Loucy (cell line): ENCODE measurements around the gene NPSR1.
"Not testable (repeated sequence)": the region's sequence is repeated elsewhere in the genome, so short reads cannot be mapped to it uniquely, and the experiment has no call there.

Experiments
- H2AFZ ChIP-seq: fragments of 200-600 bp; sonication (generic); 2 replicates; pipeline ENCODE4 v1.6.0; 2016; ENCODE audit warnings: antibody characterized with exemption, mild to moderate bottlenecking, low read length, moderate library complexity
- H3F3A ChIP-seq: fragments of 200-600 bp; 2 replicates; pipeline ENCODE4 v1.6.0; 2016; ENCODE audit warnings: antibody characterized with exemption, low read depth, mild to moderate bottlenecking
- H3K27me3 ChIP-seq: fragments of 200-600 bp; sonication (generic); 2 replicates; pipeline ENCODE4 v1.6.1; 2014; ENCODE audit warnings: low read length, mild to moderate bottlenecking; ENCODE audit not compliant: insufficient read depth, poor library complexity, severe bottlenecking
- H3K36me3 ChIP-seq: fragments of 200-600 bp; sonication (generic); 2 replicates; pipeline ENCODE4 v1.6.1; 2016; ENCODE audit warnings: low read length; ENCODE audit not compliant: insufficient read depth
- H3K4me1 ChIP-seq: fragments of 200-600 bp; sonication (generic); 2 replicates; pipeline ENCODE4 v1.5.1; 2014; ENCODE audit warnings: low read length, mild to moderate bottlenecking; ENCODE audit not compliant: insufficient read depth, poor library complexity, severe bottlenecking
- H3K4me2 ChIP-seq: fragments of 200-600 bp; sonication (generic); 2 replicates; pipeline ENCODE4 v1.6.0; 2014; ENCODE audit warnings: antibody characterized with exemption, low read length, low read depth, mild to moderate bottlenecking; ENCODE audit not compliant: poor library complexity, severe bottlenecking
- H3K4me3 ChIP-seq: fragments of 200-600 bp; sonication (generic); 2 replicates; pipeline ENCODE4 v1.5.1; 2014; ENCODE audit warnings: low read length, mild to moderate bottlenecking, mixed read lengths; ENCODE audit not compliant: poor library complexity, severe bottlenecking
- H3K79me2 ChIP-seq: fragments of 200-600 bp; sonication (generic); 2 replicates; pipeline ENCODE4 v1.6.1; 2014; ENCODE audit warnings: low read length; ENCODE audit not compliant: insufficient read depth
- H3K9ac ChIP-seq: fragments of 200-600 bp; sonication (generic); 2 replicates; pipeline ENCODE4 v1.6.0; 2014; ENCODE audit warnings: mild to moderate bottlenecking, low read depth, low read length, moderate library complexity; ENCODE audit not compliant: poor library complexity, severe bottlenecking
- H3K9me2 ChIP-seq: fragments of 200-600 bp; sonication (generic); replicated peaks from 2 replicates; pipeline ENCODE4 v1.6.1; 2016; ENCODE audit warnings: low read depth, low read length, mixed read lengths
- H3K9me3 ChIP-seq: fragments of 200-600 bp; sonication (generic); 2 replicates; pipeline ENCODE4 v1.6.1; 2014; ENCODE audit warnings: mild to moderate bottlenecking, antibody characterized with exemption, low read length, low read depth; ENCODE audit not compliant: insufficient read depth
- H4K20me1 ChIP-seq: fragments of 200-600 bp; sonication (generic); 2 replicates; pipeline ENCODE4 v1.6.0; 2014; ENCODE audit warnings: antibody characterized with exemption, low read length, mild to moderate bottlenecking; ENCODE audit not compliant: insufficient read depth, poor library complexity, severe bottlenecking
- EZH2phosphoT487 ChIP-seq: fragments of 200-600 bp; IDR thresholded peaks from 2 replicates; pipeline ENCODE4 v1.6.1; 2018; ENCODE audit warnings: antibody characterized with exemption, mild to moderate bottlenecking, moderate library complexity, borderline replicate concordance
- TF ChIP-seq, protein P1 (sequence below): fragments of 200-600 bp; sonication (generic); conservative IDR thresholded peaks from 2 replicates; pipeline ENCODE4 v1.5.1; 2014; ENCODE audit warnings: mild to moderate bottlenecking, antibody characterized with exemption, low read length

The NPSR1 gene

DNA sequence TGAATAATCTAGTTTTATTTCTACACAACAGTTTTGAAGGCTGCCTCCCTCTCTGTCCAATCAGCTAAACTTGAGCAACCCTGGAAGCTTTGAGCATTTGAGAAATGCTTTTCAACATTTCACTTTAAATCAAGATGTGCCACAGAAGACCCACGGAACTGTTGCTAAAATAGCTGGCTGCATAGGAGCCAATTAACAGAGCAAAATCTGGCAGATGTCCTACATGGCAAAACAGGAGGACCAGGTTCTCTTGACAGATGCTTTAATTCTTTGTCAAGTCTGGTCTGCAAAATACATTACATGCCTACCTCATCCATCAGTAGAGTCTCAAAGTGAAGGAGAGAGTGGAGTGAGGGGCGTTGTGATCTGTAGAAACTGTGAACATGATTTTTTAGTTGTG is 193.4 kb downstream of the NPSR1 start:
- H3F3A ChIP-seq = no peaks in the 10 kb centered on the region
- no peaks in the 10 kb centered on the region for H3K9me2 ChIP-seq
- no peaks in the 10 kb centered on the region for H3K36me3 ChIP-seq
- H3K27me3 ChIP-seq = no peaks in the 10 kb centered on the region
- no peaks in the 10 kb centered on the region for H3K79me2 ChIP-seq
- no peak overlapping the region for H3K9ac ChIP-seq
- no peaks in the 10 kb centered on the region for H3K4me1 ChIP-seq
- TF ChIP-seq EZH2phosphoT487 = no peak
- TF ChIP-seq, protein P1, sequence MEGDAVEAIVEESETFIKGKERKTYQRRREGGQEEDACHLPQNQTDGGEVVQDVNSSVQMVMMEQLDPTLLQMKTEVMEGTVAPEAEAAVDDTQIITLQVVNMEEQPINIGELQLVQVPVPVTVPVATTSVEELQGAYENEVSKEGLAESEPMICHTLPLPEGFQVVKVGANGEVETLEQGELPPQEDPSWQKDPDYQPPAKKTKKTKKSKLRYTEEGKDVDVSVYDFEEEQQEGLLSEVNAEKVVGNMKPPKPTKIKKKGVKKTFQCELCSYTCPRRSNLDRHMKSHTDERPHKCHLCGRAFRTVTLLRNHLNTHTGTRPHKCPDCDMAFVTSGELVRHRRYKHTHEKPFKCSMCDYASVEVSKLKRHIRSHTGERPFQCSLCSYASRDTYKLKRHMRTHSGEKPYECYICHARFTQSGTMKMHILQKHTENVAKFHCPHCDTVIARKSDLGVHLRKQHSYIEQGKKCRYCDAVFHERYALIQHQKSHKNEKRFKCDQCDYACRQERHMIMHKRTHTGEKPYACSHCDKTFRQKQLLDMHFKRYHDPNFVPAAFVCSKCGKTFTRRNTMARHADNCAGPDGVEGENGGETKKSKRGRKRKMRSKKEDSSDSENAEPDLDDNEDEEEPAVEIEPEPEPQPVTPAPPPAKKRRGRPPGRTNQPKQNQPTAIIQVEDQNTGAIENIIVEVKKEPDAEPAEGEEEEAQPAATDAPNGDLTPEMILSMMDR = no peak
- H4K20me1 ChIP-seq = no peaks in the 10 kb centered on the region
- no peak overlapping the region for H2AFZ ChIP-seq
- no peak overlapping the region for H3K4me2 ChIP-seq
- H3K9me3 ChIP-seq = no peaks in the 10 kb centered on the region
- H3K4me3 ChIP-seq = no peak overlapping the region

DNA sequence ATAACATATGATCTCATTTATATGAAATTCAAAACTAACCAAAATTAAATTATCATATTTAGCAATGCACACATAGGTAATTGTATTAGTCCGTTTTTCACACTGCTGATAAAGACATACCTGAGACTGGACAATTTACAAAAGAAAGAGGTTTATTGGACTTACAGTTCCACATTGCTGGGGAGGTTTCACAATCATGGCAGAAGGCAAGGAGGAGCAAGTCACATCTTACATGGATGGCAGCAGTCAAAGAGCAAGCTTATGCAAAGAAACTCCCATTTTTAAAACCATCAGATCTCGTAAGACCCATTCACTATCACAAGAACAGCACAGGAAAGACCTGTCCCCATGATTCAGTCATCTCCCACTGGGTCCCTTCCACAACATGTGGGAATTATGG is 200.4 kb downstream of the NPSR1 start:
- H3K9me3 ChIP-seq, H3K9ac ChIP-seq, H3K4me3 ChIP-seq, H2AFZ ChIP-seq, H3K4me2 ChIP-seq, H3K36me3 ChIP-seq, H4K20me1 ChIP-seq, H3F3A ChIP-seq, H3K27me3 ChIP-seq, H3K79me2 ChIP-seq, H3K4me1 ChIP-seq, H3K9me2 ChIP-seq: not testable (repeated sequence)

DNA sequence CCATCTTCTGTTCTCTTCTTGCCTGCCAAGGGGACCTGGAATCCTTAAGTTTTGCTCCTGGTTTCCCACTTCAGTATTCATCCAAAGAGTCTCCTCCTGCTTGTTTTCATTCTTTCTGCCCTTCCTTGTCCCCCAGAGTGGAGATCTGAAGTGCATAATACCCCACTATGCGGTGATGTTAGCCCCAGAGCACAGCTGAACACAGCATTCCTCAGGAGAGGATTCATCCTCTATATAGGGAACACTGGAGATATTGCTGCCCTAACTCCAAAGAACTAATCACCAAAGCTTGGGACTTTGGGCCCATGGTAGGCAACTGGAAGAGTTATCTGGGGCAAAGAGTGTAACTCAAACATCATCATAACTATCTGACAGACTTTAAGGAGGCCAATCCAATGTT is 201.3 kb downstream of the NPSR1 start:
- not testable (repeated sequence) for H3K27me3 ChIP-seq, H4K20me1 ChIP-seq, H3K4me2 ChIP-seq, H3K9me2 ChIP-seq, H3K79me2 ChIP-seq, H3K36me3 ChIP-seq, H3K4me1 ChIP-seq, H3K9ac ChIP-seq, H2AFZ ChIP-seq, H3K9me3 ChIP-seq, H3K4me3 ChIP-seq, H3F3A ChIP-seq

DNA sequence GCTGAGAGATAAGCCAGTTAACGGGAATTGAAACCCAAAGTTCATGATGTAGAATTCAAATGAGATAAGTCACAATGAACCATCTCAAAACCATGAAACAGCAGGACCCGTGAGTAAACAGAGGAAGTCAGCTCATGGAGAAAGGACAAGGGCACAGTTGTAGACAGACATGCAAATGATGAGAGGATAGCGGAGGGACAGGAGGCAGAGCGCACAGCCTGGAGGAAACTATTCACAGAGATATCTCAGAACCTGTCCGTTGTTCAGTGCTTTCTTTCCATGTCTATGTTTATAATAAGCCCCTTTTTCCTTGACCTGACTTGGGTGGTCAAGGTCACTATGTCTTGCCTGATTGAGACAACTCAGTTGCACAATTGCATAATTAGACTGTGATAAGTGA is 208.2 kb downstream of the NPSR1 start:
- not testable (repeated sequence) for H4K20me1 ChIP-seq, H3K4me1 ChIP-seq, H3K9ac ChIP-seq, H3K79me2 ChIP-seq, H3K4me3 ChIP-seq, H2AFZ ChIP-seq, H3F3A ChIP-seq, H3K36me3 ChIP-seq, H3K9me2 ChIP-seq, H3K4me2 ChIP-seq, H3K9me3 ChIP-seq, H3K27me3 ChIP-seq

DNA sequence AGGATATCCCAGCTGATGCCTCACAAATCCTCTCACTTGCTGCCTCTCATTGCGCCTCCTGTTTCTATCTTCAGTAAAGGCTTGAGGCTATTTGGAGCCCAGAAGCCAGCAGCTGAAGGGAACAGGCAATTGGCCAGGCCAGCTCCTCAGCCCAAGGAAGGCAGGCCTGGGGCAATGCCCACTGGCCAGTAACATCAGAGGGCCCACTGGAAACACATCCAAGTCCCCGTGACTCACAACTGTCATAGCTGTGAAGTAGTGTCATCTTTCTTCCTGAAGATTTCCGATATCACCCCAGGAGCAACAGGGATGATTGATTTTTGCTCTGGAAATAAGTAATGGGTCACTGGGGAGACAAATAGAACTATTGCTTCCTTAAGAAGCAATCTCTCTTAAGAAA is 209.3 kb downstream of the NPSR1 start:
- not testable (repeated sequence) for H3K9me3 ChIP-seq, H3K36me3 ChIP-seq, H3K4me1 ChIP-seq, H4K20me1 ChIP-seq, H3K9ac ChIP-seq, H3K9me2 ChIP-seq, H3K27me3 ChIP-seq, H2AFZ ChIP-seq, H3K79me2 ChIP-seq, H3K4me3 ChIP-seq, H3K4me2 ChIP-seq, H3F3A ChIP-seq

DNA sequence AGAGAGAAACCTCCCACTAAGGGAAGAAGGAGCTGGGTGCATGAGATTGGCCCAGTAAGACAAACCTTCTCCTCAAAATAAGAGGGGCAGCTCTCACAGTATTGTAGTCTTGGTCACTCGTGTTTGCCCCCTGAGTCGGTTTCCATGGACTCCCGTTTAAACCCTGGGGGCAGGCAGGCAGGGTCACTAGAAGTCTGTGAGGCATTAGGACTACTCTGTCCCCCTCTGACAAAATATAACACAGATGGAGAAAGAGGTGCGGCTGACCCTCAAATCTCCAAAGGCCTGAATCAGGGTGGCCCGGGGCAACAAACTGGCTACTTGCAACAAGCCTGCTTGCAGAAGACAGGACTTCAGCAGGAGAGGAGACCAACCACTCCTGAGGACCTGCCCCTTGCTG is 210.6 kb downstream of the NPSR1 start:
- not testable (repeated sequence) for H3K4me3 ChIP-seq, H3K79me2 ChIP-seq, H4K20me1 ChIP-seq, H3K36me3 ChIP-seq, H3K4me1 ChIP-seq, H3K4me2 ChIP-seq, H3F3A ChIP-seq, H2AFZ ChIP-seq, H3K9me3 ChIP-seq, H3K9me2 ChIP-seq, H3K27me3 ChIP-seq, H3K9ac ChIP-seq
